ENCODE data around the gene NSUN3.

NSUN3 gene

GRCh38 chr3:94150113-94150512, 87.3 kb downstream of the NSUN3 start:
- H3K9me3 ChIP-seq (ENCODE audit: control insufficient read depth, low read length), result no peaks in the 10 kb centered on the region
- no peak overlapping the region for H3K27ac ChIP-seq (ENCODE audit: insufficient read depth, low read length, poor library complexity, severe bottlenecking)
- H3K4me1 ChIP-seq (ENCODE audit: control insufficient read depth, insufficient read depth, low read length, poor library complexity, severe bottlenecking), result no peaks in the 10 kb centered on the region
- H3K27me3 ChIP-seq (replicated peaks; ENCODE audit: control insufficient read depth, insufficient read depth, low read length, poor library complexity, severe bottlenecking), result no peaks in the 10 kb centered on the region
- no peaks in the 10 kb centered on the region for H3K36me3 ChIP-seq (ENCODE audit: control insufficient read depth, insufficient read depth, low read length)
- DNase-seq, result no peak
- no peak overlapping the region for H3K4me3 ChIP-seq (ENCODE audit: insufficient read depth, low read depth, low read length, poor library complexity, severe bottlenecking)

- DNase-seq, result no peak
- Histone ChIP-seq H3K27me3 (replicated peaks; ENCODE audit: control insufficient read depth, insufficient read depth, low read length, poor library complexity, severe bottlenecking) (no peaks in the 10 kb centered on the region), H3K4me3 (ENCODE audit: insufficient read depth, low read depth, low read length, poor library complexity, severe bottlenecking) (no peak overlapping the region), H3K4me1 (ENCODE audit: control insufficient read depth, insufficient read depth, low read length, poor library complexity, severe bottlenecking) (no peaks in the 10 kb centered on the region), H3K27ac (ENCODE audit: insufficient read depth, low read length, poor library complexity, severe bottlenecking) (no peak overlapping the region), H3K36me3 (ENCODE audit: control insufficient read depth, insufficient read depth, low read length) (no peaks in the 10 kb centered on the region), H3K9me3 (ENCODE audit: control insufficient read depth, low read length) (no peaks in the 10 kb centered on the region)
These were observed 93.8 kb downstream of the NSUN3 start for GRCh38 chr3:94156626-94157025.

GRCh38 chr3:94158512-94158911, 95.7 kb downstream of the NSUN3 start:
- H3K9me3 ChIP-seq (ENCODE audit: control insufficient read depth, low read length), result no peaks in the 10 kb centered on the region
- no peaks in the 10 kb centered on the region for H3K4me1 ChIP-seq (ENCODE audit: control insufficient read depth, insufficient read depth, low read length, poor library complexity, severe bottlenecking)
- no peak overlapping the region for H3K27ac ChIP-seq (ENCODE audit: insufficient read depth, low read length, poor library complexity, severe bottlenecking)
- DNase-seq, result no peak
- no peaks in the 10 kb centered on the region for H3K36me3 ChIP-seq (ENCODE audit: control insufficient read depth, insufficient read depth, low read length)
- H3K27me3 ChIP-seq (replicated peaks; ENCODE audit: control insufficient read depth, insufficient read depth, low read length, poor library complexity, severe bottlenecking), result no peaks in the 10 kb centered on the region
- H3K4me3 ChIP-seq (ENCODE audit: insufficient read depth, low read depth, low read length, poor library complexity, severe bottlenecking), result no peak overlapping the region

GRCh38 chr3:94159062-94159828, 96.4 kb downstream of the NSUN3 start:
- Histone ChIP-seq H3K9me3 (ENCODE audit: control insufficient read depth, low read length) (no peaks in the 10 kb centered on the region), H3K4me1 (ENCODE audit: control insufficient read depth, insufficient read depth, low read length, poor library complexity, severe bottlenecking) (no peaks in the 10 kb centered on the region), H3K27ac (ENCODE audit: insufficient read depth, low read length, poor library complexity, severe bottlenecking) (no peak overlapping the region), H3K36me3 (ENCODE audit: control insufficient read depth, insufficient read depth, low read length) (no peaks in the 10 kb centered on the region), H3K27me3 (replicated peaks; ENCODE audit: control insufficient read depth, insufficient read depth, low read length, poor library complexity, severe bottlenecking) (no peaks in the 10 kb centered on the region), H3K4me3 (ENCODE audit: insufficient read depth, low read depth, low read length, poor library complexity, severe bottlenecking) (no peak overlapping the region)
- no peak for DNase-seq

GRCh38 chr3:94162700-94163099, 99.8 kb downstream of the NSUN3 start:
- Histone ChIP-seq H3K4me3 (ENCODE audit: insufficient read depth, low read depth, low read length, poor library complexity, severe bottlenecking) (no peak overlapping the region), H3K9me3 (ENCODE audit: control insufficient read depth, low read length) (no peaks in the 10 kb centered on the region), H3K36me3 (ENCODE audit: control insufficient read depth, insufficient read depth, low read length) (no peaks in the 10 kb centered on the region), H3K4me1 (ENCODE audit: control insufficient read depth, insufficient read depth, low read length, poor library complexity, severe bottlenecking) (no peaks in the 10 kb centered on the region), H3K27me3 (replicated peaks; ENCODE audit: control insufficient read depth, insufficient read depth, low read length, poor library complexity, severe bottlenecking) (no peaks in the 10 kb centered on the region), H3K27ac (ENCODE audit: insufficient read depth, low read length, poor library complexity, severe bottlenecking) (no peak overlapping the region)
- DNase-seq, result no peak

GRCh38 chr3:94167346-94167745, 104.5 kb downstream of the NSUN3 start:
- Histone ChIP-seq H3K27me3 (replicated peaks; ENCODE audit: control insufficient read depth, insufficient read depth, low read length, poor library complexity, severe bottlenecking) (no peaks in the 10 kb centered on the region), H3K9me3 (ENCODE audit: control insufficient read depth, low read length) (no peaks in the 10 kb centered on the region), H3K36me3 (ENCODE audit: control insufficient read depth, insufficient read depth, low read length) (no peaks in the 10 kb centered on the region), H3K4me1 (ENCODE audit: control insufficient read depth, insufficient read depth, low read length, poor library complexity, severe bottlenecking) (no peaks in the 10 kb centered on the region), H3K4me3 (ENCODE audit: insufficient read depth, low read depth, low read length, poor library complexity, severe bottlenecking) (no peak overlapping the region), H3K27ac (ENCODE audit: insufficient read depth, low read length, poor library complexity, severe bottlenecking) (no peak overlapping the region)
- DNase-seq, result no peak

GRCh38 chr3:94167796-94168195, 104.9 kb downstream of the NSUN3 start:
- Histone ChIP-seq H3K4me3 (ENCODE audit: insufficient read depth, low read depth, low read length, poor library complexity, severe bottlenecking) (no peak overlapping the region), H3K27ac (ENCODE audit: insufficient read depth, low read length, poor library complexity, severe bottlenecking) (no peak overlapping the region)

GRCh38 chr3:94171954-94172353, 109.1 kb downstream of the NSUN3 start:
- Histone ChIP-seq H3K27me3 (replicated peaks; ENCODE audit: control insufficient read depth, insufficient read depth, low read length, poor library complexity, severe bottlenecking) (no peaks in the 10 kb centered on the region), H3K4me3 (ENCODE audit: insufficient read depth, low read depth, low read length, poor library complexity, severe bottlenecking) (no peak overlapping the region), H3K9me3 (ENCODE audit: control insufficient read depth, low read length) (no peaks in the 10 kb centered on the region), H3K36me3 (ENCODE audit: control insufficient read depth, insufficient read depth, low read length) (no peaks in the 10 kb centered on the region), H3K4me1 (ENCODE audit: control insufficient read depth, insufficient read depth, low read length, poor library complexity, severe bottlenecking) (no peaks in the 10 kb centered on the region), H3K27ac (ENCODE audit: insufficient read depth, low read length, poor library complexity, severe bottlenecking) (no peak overlapping the region)
- DNase-seq, result no peak

More at GRCh38 chr3:94167796-94168195, 104.9 kb downstream of the NSUN3 start:
- Histone ChIP-seq H3K36me3 (ENCODE audit: control insufficient read depth, insufficient read depth, low read length) (no peaks in the 10 kb centered on the region), H3K9me3 (ENCODE audit: control insufficient read depth, low read length) (no peaks in the 10 kb centered on the region), H3K4me1 (ENCODE audit: control insufficient read depth, insufficient read depth, low read length, poor library complexity, severe bottlenecking) (no peaks in the 10 kb centered on the region), H3K27me3 (replicated peaks; ENCODE audit: control insufficient read depth, insufficient read depth, low read length, poor library complexity, severe bottlenecking) (no peaks in the 10 kb centered on the region)
- no peak for DNase-seq

GRCh38 chr3:94172695-94173310, 109.9 kb downstream of the NSUN3 start:
- Histone ChIP-seq H3K27me3 (replicated peaks; ENCODE audit: control insufficient read depth, insufficient read depth, low read length, poor library complexity, severe bottlenecking) (no peaks in the 10 kb centered on the region), H3K4me3 (ENCODE audit: insufficient read depth, low read depth, low read length, poor library complexity, severe bottlenecking) (no peak overlapping the region), H3K36me3 (ENCODE audit: control insufficient read depth, insufficient read depth, low read length) (no peaks in the 10 kb centered on the region), H3K9me3 (ENCODE audit: control insufficient read depth, low read length) (no peaks in the 10 kb centered on the region), H3K27ac (ENCODE audit: insufficient read depth, low read length, poor library complexity, severe bottlenecking) (no peak overlapping the region), H3K4me1 (ENCODE audit: control insufficient read depth, insufficient read depth, low read length, poor library complexity, severe bottlenecking) (no peaks in the 10 kb centered on the region)
- DNase-seq, result no peak

- H3K9me3 ChIP-seq (ENCODE audit: control insufficient read depth, low read length), result no peaks in the 10 kb centered on the region
- no peak overlapping the region for H3K27ac ChIP-seq (ENCODE audit: insufficient read depth, low read length, poor library complexity, severe bottlenecking)
- H3K36me3 ChIP-seq (ENCODE audit: control insufficient read depth, insufficient read depth, low read length), result no peaks in the 10 kb centered on the region
- DNase-seq, result no peak
- no peaks in the 10 kb centered on the region for H3K27me3 ChIP-seq (replicated peaks; ENCODE audit: control insufficient read depth, insufficient read depth, low read length, poor library complexity, severe bottlenecking)
- no peak overlapping the region for H3K4me3 ChIP-seq (ENCODE audit: insufficient read depth, low read depth, low read length, poor library complexity, severe bottlenecking)
- H3K4me1 ChIP-seq (ENCODE audit: control insufficient read depth, insufficient read depth, low read length, poor library complexity, severe bottlenecking), result no peaks in the 10 kb centered on the region
These were observed 111.0 kb downstream of the NSUN3 start for GRCh38 chr3:94173673-94174434.

Measured in effector memory CD4-positive, alpha-beta T cell (primary cell).